ENCODE measurements around the gene CFAP45. TPM values are rescaled to one million over a fixed set of nuclear protein-coding genes. Genes with fewer than 3 reads are reported as not detected.

The CFAP45 gene
- total and polyA plus RNA-seq, 2 of the 8 experiments (the other 6 are each of a cell fraction or from before 2014, with no cell fraction given), result 0.05 TPM; not detected in 1

GRCh38 chr1:159943908-159944622 is 44.1 kb upstream of the CFAP45 start:
- Histone ChIP-seq H3K4ac (replicated peaks; ENCODE audit: insufficient read length, low read depth, low read length) (no peak overlapping the region), H4K8ac (ENCODE audit: extremely low read depth, insufficient read depth, low read length) (peak overlapping the region; percentile 73; the same call in 1 of the 2 replicates), H3K79me1 (ENCODE audit: low read depth, low read length) (peaks cover 2% of the 10 kb centered on the region; the same call in 1 of the 2 replicates), H2BK120ac (replicated peaks; ENCODE audit: low read depth, low read length) (no peak overlapping the region), H3K79me2 (ENCODE audit: control insufficient read depth in 1 of 2, insufficient read depth in 2 of 2, low read length in 2 of 2) (peaks cover 3 to 12% of the 10 kb centered on the region in 2 experiments; a peak in 2 of 4 replicates), H3K23ac (ENCODE audit: insufficient read length) (no peak overlapping the region), H3K4me2 (ENCODE audit: insufficient read depth in 1 of 2, low read depth in 2 of 2, low read length in 2 of 2) (peak overlapping the region; percentile 72 to 77), H4K20me1 (replicated peaks in 1 of 2; ENCODE audit: control insufficient read depth in 1 of 2, insufficient read depth in 2 of 2, low read length in 2 of 2) (no peaks in the 10 kb centered on the region), H2BK15ac (ENCODE audit: low read length) (no peak overlapping the region), H3K23me2 (ENCODE audit: low read depth, low read length) (peaks cover 10% of the 10 kb centered on the region; the same call in 1 of the 2 replicates), H3K56ac (replicated peaks; ENCODE audit: insufficient read length, low read depth, low read length) (no peak overlapping the region), H3K4me1 (replicated peaks in 1 of 4; ENCODE audit: control insufficient read depth in 3 of 4, insufficient read depth in 4 of 4, low read length in 3 of 4) (peaks cover 7 to 24% (median 15%) of the 10 kb centered on the region in 4 experiments), H4K5ac (ENCODE audit: insufficient read length, low read depth, low read length) (no peak overlapping the region), H2BK12ac (ENCODE audit: low read depth, low read length) (0 out of 2 replicates have a peak overlapping the region, but pooled peaks have one; percentile 39), H3K9ac (replicated peaks in 1 of 4; ENCODE audit: extremely low read depth in 1 of 4, low read depth in 3 of 4, low read length in 3 of 4) (no peak overlapping the region), H2BK20ac (ENCODE audit: low read length) (no peak overlapping the region), H4K91ac (replicated peaks; ENCODE audit: insufficient read length, low read length) (no peak overlapping the region), H3K27ac (ENCODE audit: low read depth, low read length) (no peak overlapping the region), H3K4me3 (ENCODE audit: extremely low read depth in 1 of 4, insufficient read depth in 2 of 4, low read depth in 3 of 4, low read length in 4 of 4) (peak overlapping the region in 3 of 4 experiments; percentile 49 to 82 (median 67); a peak in 5 of 8 replicates), H2AK5ac (ENCODE audit: low read depth, low read length) (peak overlapping the region; percentile 85; the same call in 1 of the 2 replicates), H3K36me3 (ENCODE audit: control insufficient read depth in 2 of 4, insufficient read depth in 4 of 4, low read length in 3 of 4) (peaks cover 0 to 12% (median 0%) of the 10 kb centered on the region in 4 experiments; a peak in 5 of 8 replicates), H3K27me3 (replicated peaks in 1 of 4; ENCODE audit: control insufficient read depth in 3 of 4, extremely low read depth in 1 of 4, insufficient read depth in 3 of 4, low read length in 3 of 4) (no peaks in the 10 kb centered on the region), H3K9me3 (ENCODE audit: insufficient read depth in 2 of 2, low read depth in 1 of 2, low read length in 1 of 2) (no peaks in the 10 kb centered on the region), H3K18ac (ENCODE audit: extremely low read depth, low read length) (peak overlapping the region; percentile 60), H2AFZ (ENCODE audit: low read length) (no peak overlapping the region), H2BK5ac (ENCODE audit: low read depth, low read length) (no peak overlapping the region), H3K14ac (ENCODE audit: insufficient read length) (no peak overlapping the region)
- FAIRE-seq, result no peak
- ChIA-PET POLR2A (ENCODE audit: partially characterized antibody) (interaction anchor here (0.6 to 2.8 kb wide), 13 partner anchors 8 to 134 kb away, joined by 3 to 19 read pairs (median 4); partner anchors contain the start of genes CFAP45 and PIGM), CTCF (ENCODE audit: partially characterized antibody) (interaction anchor here (0.6 to 35.5 kb wide), 5 partner anchors 7 to 61 kb away, joined by 3 to 696 read pairs (median 5); no protein-coding TSS in a partner anchor)
- DNase-seq (ENCODE audit: low read depth in 1 of 2, low spot score in 2 of 2), result no peak
- WGBS, 2 experiments (ENCODE audit: extremely low coverage in 1 of 2, insufficient coverage in 1 of 2, insufficient read length in 1 of 2, insufficient replicate concordance in 2 of 2, low coverage in 1 of 2, low lambda C conversion rate in 2 of 2, missing lambda C conversion rate in 1 of 2), result 85% methylated on average over 9 of the region's 9 CpGs; no CpG with 5 or more reads in 1 of the 2 experiments
- TF ChIP-seq CTBP2 (IDR thresholded peaks at IDR 0.05; ENCODE audit: borderline replicate concordance, insufficient read depth, insufficient read length, low read length) (no peak), KDM4A (IDR thresholded peaks at IDR 0.05; ENCODE audit: low read depth, low read length, severe bottlenecking) (peak; percentile 5), JUND (IDR thresholded peaks at IDR 0.05; ENCODE audit: low read length) (no peak), SIX5 (IDR thresholded peaks at IDR 0.05; ENCODE audit: low read depth, low read length) (no peak)

Data from H1 (cell line).